ENCODE measurements around the gene GPC4. TPM values are rescaled to one million over a fixed set of nuclear protein-coding genes. Genes with fewer than 3 reads are reported as not detected.

The GPC4 gene
- total and polyA plus RNA-seq, 9 of the 15 experiments (the other 6 are each of a cell fraction or from before 2014, with no cell fraction given) = 0.11 TPM; not detected in 8

- no peaks in the 10 kb centered on the region; a peak in 1 of 5 replicates for H3K4me1 ChIP-seq (replicated peaks in 1 of 2; ENCODE audit: control insufficient read depth in 2 of 2, insufficient read depth in 2 of 2, low read length in 2 of 2)
- H2AFZ ChIP-seq (ENCODE audit: low read depth, low read length) = no peak overlapping the region
- H4K20me1 ChIP-seq (replicated peaks; ENCODE audit: control insufficient read depth, insufficient read depth, low read length) = no peaks in the 10 kb centered on the region
- no peak overlapping the region for H3K9ac ChIP-seq (ENCODE audit: insufficient read depth in 1 of 2, low read depth in 2 of 2, low read length in 2 of 2)
- ChIA-PET POLR2A (no interaction called here), CTCF (ENCODE audit: low intra/inter-chr PET ratio) (no interaction called here)
- H3K79me2 ChIP-seq (ENCODE audit: control insufficient read depth, insufficient read depth, low read length) = no peaks in the 10 kb centered on the region
- H3K27ac ChIP-seq (ENCODE audit: extremely low read depth, low read depth, low read length) = no peak overlapping the region
- 0% methylated on average over 3 of the region's 3 CpGs for WGBS (ENCODE audit: insufficient coverage, low coverage, missing lambda C conversion rate)
- no peaks in the 10 kb centered on the region for H3K9me3 ChIP-seq (replicated peaks; ENCODE audit: control insufficient read depth, insufficient read depth, low read depth, low read length)
- TF ChIP-seq TBP (optimal IDR thresholded peaks at IDR 0.05; ENCODE audit: low read depth, low read length) (no peak), MAFF (IDR thresholded peaks at IDR 0.05; ENCODE audit: low read length) (peak; percentile 27; the same call in 1 of the 2 replicates), MAFG (tag; conservative IDR thresholded peaks at IDR 0.05) (peak; percentile 38; the same call in 1 of the 2 replicates), OTX1 (CRISPR knock-in tag; IDR thresholded peaks at IDR 0.05) (no peak), CHAMP1 (IDR thresholded peaks at IDR 0.05) (no peak), NRF1 (conservative IDR thresholded peaks at IDR 0.05 in 1 of 2, IDR thresholded peaks at IDR 0.05 in 1 of 2) (no peak), NR2C2 (CRISPR knock-in tag; IDR thresholded peaks at IDR 0.05) (no peak), NR2C2 (tag; IDR thresholded peaks at IDR 0.05) (no peak), MAFK (IDR thresholded peaks at IDR 0.05; ENCODE audit: low read length) (0 out of 2 replicates have a peak, but pooled peaks have one; percentile 13), HNRNPH1 (optimal IDR thresholded peaks at IDR 0.05; ENCODE audit: low read depth, low read length) (no peak), BRCA1 (IDR thresholded peaks at IDR 0.05) (no peak), BRCA1 (CRISPR knock-in tag; IDR thresholded peaks at IDR 0.05) (no peak), POLR2AphosphoS2 (IDR thresholded peaks at IDR 0.05; ENCODE audit: low read length) (no peak), ILF3 (IDR thresholded peaks at IDR 0.05; ENCODE audit: borderline replicate concordance) (no peak), ZZZ3 (IDR thresholded peaks at IDR 0.05) (no peak), TBL1XR1 (IDR thresholded peaks at IDR 0.05; ENCODE audit: low read length in 2 of 2) (no peak), ELF1 (tag; IDR thresholded peaks at IDR 0.05) (no peak), SMARCA5 (IDR thresholded peaks at IDR 0.05) (no peak), XRCC5 (IDR thresholded peaks at IDR 0.05; ENCODE audit: low read depth, low read length) (no peak), COPS2 (conservative IDR thresholded peaks at IDR 0.05) (no peak), ZNF316 (IDR thresholded peaks at IDR 0.05) (peak; percentile 61)
- no peak overlapping the region for H3K4me2 ChIP-seq (ENCODE audit: insufficient read depth, low read length)
- DNase-seq (ENCODE audit: extremely low read depth in 1 of 4, low spot score in 3 of 4) (no peak), ATAC-seq (no peak), FAIRE-seq (no peak)
- no TSS peak for BruUV-seq (replicated peaks)
- no peaks in the 10 kb centered on the region for H3K36me3 ChIP-seq (ENCODE audit: control insufficient read depth, insufficient read depth, low read length)
- no peaks in the 10 kb centered on the region for H3K9me1 ChIP-seq (ENCODE audit: control insufficient read depth, insufficient read depth, low read length)
- intact Hi-C loops (cut with micrococcal nuclease) (no loop called here), in situ Hi-C loops (cut with MboI) (no loop called here)
- no peak overlapping the region for H3K4me3 ChIP-seq
- peaks cover 0 to 5% of the 10 kb centered on the region in 2 experiments; a peak in 1 of 5 replicates for H3K27me3 ChIP-seq (ENCODE audit: control insufficient read depth in 2 of 2, insufficient read depth in 2 of 2, low read length in 2 of 2)
Measured at GRCh38 chrX:133410550-133410949, 4.7 kb downstream of the GPC4 start.

Measured in K562 (cell line).